ENCODE data around the gene SHROOM3.

Gene SHROOM3

GRCh38 chr4:76614589-76614988 is 179.6 kb downstream of the SHROOM3 start:
- TF ChIP-seq CTCF (conservative IDR thresholded peaks at IDR 0.05; ENCODE audit: low read depth, low read length) = no peak
- no peak overlapping the region for H3K4me3 ChIP-seq (ENCODE audit: low read depth, low read length)
- DNase-seq (ENCODE audit: low read depth) = no peak

- no peak overlapping the region for H3K4me3 ChIP-seq (ENCODE audit: low read depth, low read length)
- TF ChIP-seq CTCF (conservative IDR thresholded peaks at IDR 0.05; ENCODE audit: low read depth, low read length) = no peak
- peak; percentile 44 for DNase-seq (ENCODE audit: low read depth)
Observed at GRCh38 chr4:76615999-76616398, 181.0 kb downstream of the SHROOM3 start.

GRCh38 chr4:76616526-76616925 is 181.5 kb downstream of the SHROOM3 start:
- no peak for TF ChIP-seq CTCF (conservative IDR thresholded peaks at IDR 0.05; ENCODE audit: low read depth, low read length)
- no peak for DNase-seq (ENCODE audit: low read depth)
- no peak overlapping the region for H3K4me3 ChIP-seq (ENCODE audit: low read depth, low read length)

- no peak overlapping the region for H3K4me3 ChIP-seq (ENCODE audit: low read depth, low read length)
- no peak for DNase-seq (ENCODE audit: low read depth)
- no peak for TF ChIP-seq CTCF (conservative IDR thresholded peaks at IDR 0.05; ENCODE audit: low read depth, low read length)
Observed at GRCh38 chr4:76620723-76621468, 185.9 kb downstream of the SHROOM3 start.

GRCh38 chr4:76622126-76622525 is 187.1 kb downstream of the SHROOM3 start:
- no peak for TF ChIP-seq CTCF (conservative IDR thresholded peaks at IDR 0.05; ENCODE audit: low read depth, low read length)
- no peak for DNase-seq (ENCODE audit: low read depth)
- no peak overlapping the region for H3K4me3 ChIP-seq (ENCODE audit: low read depth, low read length)

- TF ChIP-seq CTCF (conservative IDR thresholded peaks at IDR 0.05; ENCODE audit: low read depth, low read length) = no peak
- H3K4me3 ChIP-seq (ENCODE audit: low read depth, low read length) = no peak overlapping the region
- DNase-seq (ENCODE audit: low read depth) = no peak
Observed at GRCh38 chr4:76622717-76623116, 187.7 kb downstream of the SHROOM3 start.
